Endothelial cell of umbilical vein (primary cell): ENCODE results near the gene APP. TPM values are rescaled to one million over a fixed set of nuclear protein-coding genes. Genes with fewer than 3 reads are reported as not detected.

Source experiments
- BruUV-seq: library from RNA; stranded (reverse); fragments of 400-500 nt; replicated peaks from 2 replicates; lab custom pipeline; 2021; lab: Mats Ljungman, UMichigan
- CTCF ChIA-PET: fragments of 300-600, 350-600 bp; sonication (Branson Sonifier 250); formaldehyde crosslinking; loops from one replicate; lab custom pipeline; 2021; ENCODE audit warnings: antibody characterized with exemption, inconsistent platforms; lab: Charles Lee
- POLR2A ChIA-PET: fragments of 300-600, 350-600 bp; sonication (Branson Sonifier 250); formaldehyde crosslinking; loops from one replicate; lab custom pipeline; 2021; ENCODE audit warnings: antibody characterized with exemption, inconsistent platforms; lab: Charles Lee
- DNase-seq: peaks from one replicate; pipeline ENCODE4 v3.0.0-alpha.2; 2011; ENCODE audit warnings: low read depth, low spot score
- FAIRE-seq: peaks from 2 replicates; lab custom pipeline; 2011; peaks lifted over from hg19 to GRCh38; lab: Jason Lieb, UNC
- H2AFZ ChIP-seq: 2 replicates; pipeline ENCODE4 v1.6.0; 2012; ENCODE audit warnings: low read depth, low read length, control low read depth, inconsistent platforms
- H3K27ac ChIP-seq: 2 replicates; pipeline ENCODE4 v1.5.1; 2011; ENCODE audit warnings: low read depth, mild to moderate bottlenecking, control low read depth, low read length, moderate library complexity; ENCODE audit not compliant: insufficient read depth
- H3K27me3 ChIP-seq, 2 experiments: 2 replicates each; pipeline versions ENCODE4 v1.6.0 to v1.6.1; 2011; ENCODE audit warnings: low read length in 2 of 2, mixed read lengths in 1 of 2; ENCODE audit not compliant: control insufficient read depth in 2 of 2, insufficient read depth in 2 of 2
- H3K36me3 ChIP-seq, 2 experiments: 2 replicates in 1 of 2; 3 replicates in 1 of 2; pipeline ENCODE4 v1.5.1; 2011; ENCODE audit warnings: low read length in 2 of 2, mild to moderate bottlenecking in 1 of 2, moderate library complexity in 1 of 2; ENCODE audit not compliant: control insufficient read depth in 2 of 2, insufficient read depth in 2 of 2; ENCODE audit errors: extremely low read depth in 1 of 2
- H3K4me1 ChIP-seq: 3 replicates; pipeline ENCODE4 v1.5.1; 2011; ENCODE audit warnings: mild to moderate bottlenecking, low read length; ENCODE audit not compliant: control insufficient read depth, insufficient read depth; ENCODE audit errors: extremely low read depth
- H3K4me2 ChIP-seq: 2 replicates; pipeline ENCODE4 v1.6.1; 2011; ENCODE audit warnings: low read length, control low read depth, mixed read lengths; ENCODE audit not compliant: insufficient read depth
- H3K4me3 ChIP-seq, 3 experiments: fragments of 200-600 bp in 1 of 3; sonication (generic), shearing (Covaris generic) in 1 of 3; replicated peaks in 1 of 3; 2 replicates each; pipeline ENCODE4 v1.5.1; 2011 to 2016; ENCODE audit warnings: control low read depth in 3 of 3, low read length in 3 of 3, mild to moderate bottlenecking in 2 of 3, inconsistent platforms in 1 of 3, low read depth in 1 of 3, moderate library complexity in 1 of 3; ENCODE audit not compliant: insufficient read depth in 1 of 3
- H3K79me2 ChIP-seq: 2 replicates; pipeline ENCODE4 v1.6.0; 2012; ENCODE audit warnings: low read length, inconsistent platforms; ENCODE audit not compliant: control insufficient read depth, insufficient read depth
- H3K9ac ChIP-seq: replicated peaks from 2 replicates; pipeline ENCODE3; 2011; ENCODE audit warnings: low read length, control low read depth; ENCODE audit not compliant: insufficient read depth; ENCODE audit errors: extremely low read depth
- H3K9me1 ChIP-seq: replicated peaks from 3 replicates; pipeline ENCODE4 v1.6.0; 2011; ENCODE audit warnings: mild to moderate bottlenecking, low read length; ENCODE audit not compliant: control insufficient read depth, insufficient read depth; ENCODE audit errors: extremely low read depth
- H3K9me3 ChIP-seq: replicated peaks from 2 replicates; pipeline ENCODE4 v1.5.1; 2012; ENCODE audit warnings: low read length, inconsistent platforms; ENCODE audit not compliant: control insufficient read depth, insufficient read depth
- H4K20me1 ChIP-seq: replicated peaks from 2 replicates; pipeline ENCODE3; 2011; ENCODE audit warnings: mild to moderate bottlenecking, low read length; ENCODE audit not compliant: control insufficient read depth, insufficient read depth; ENCODE audit errors: extremely low read depth
- CTCF ChIP-seq, 2 donors: IDR thresholded peaks; 1 replicate in 1 of 2; 2 replicates in 1 of 2; pipeline ENCODE4 v1.5.1; 2011; ENCODE audit warnings: low read length in 2 of 2, mild to moderate bottlenecking in 2 of 2, moderate library complexity in 2 of 2, control low read depth in 1 of 2, inconsistent platforms in 1 of 2, low read depth in 1 of 2; ENCODE audit not compliant: insufficient read depth in 1 of 2; ENCODE audit errors: extremely low read depth in 1 of 2
- EZH2 ChIP-seq: IDR thresholded peaks from 2 replicates; pipeline ENCODE4 v1.6.1; 2012; ENCODE audit warnings: borderline replicate concordance, low read depth, mild to moderate bottlenecking, moderate library complexity, low read length, inconsistent platforms; ENCODE audit not compliant: severe bottlenecking
- FOS ChIP-seq: IDR thresholded peaks from 2 replicates; pipeline ENCODE4 v1.6.1; 2011; ENCODE audit warnings: mild to moderate bottlenecking, low read length, moderate library complexity, borderline replicate concordance; ENCODE audit not compliant: insufficient read depth
- GATA2 ChIP-seq: IDR thresholded peaks from 2 replicates; pipeline ENCODE4 v1.7.0; 2011; ENCODE audit warnings: low read depth, mild to moderate bottlenecking, moderate library complexity, mixed read lengths, low read length; ENCODE audit not compliant: insufficient read length, insufficient read depth
- JUN ChIP-seq: IDR thresholded peaks from 2 replicates; pipeline ENCODE4 v1.6.1; 2011; ENCODE audit warnings: borderline replicate concordance, low read depth; ENCODE audit not compliant: insufficient read length, insufficient read depth
- MAX ChIP-seq: IDR thresholded peaks from 2 replicates; pipeline ENCODE4 v1.6.1; 2011; ENCODE audit not compliant: insufficient read depth, insufficient read length
- MYC ChIP-seq: IDR thresholded peaks from one replicate; pipeline ENCODE4 v1.6.1; 2011; ENCODE audit warnings: mild to moderate bottlenecking, low read depth, low read length
- POLR2A ChIP-seq: IDR thresholded peaks from 2 replicates; pipeline ENCODE4 v1.6.1; 2012; ENCODE audit warnings: low read depth, mild to moderate bottlenecking, control low read depth, low read length
- POLR2AphosphoS5 ChIP-seq: IDR thresholded peaks from 2 replicates; pipeline ENCODE4 v1.6.1; 2012; ENCODE audit warnings: low read depth, mild to moderate bottlenecking, control low read depth, low read length, moderate library complexity; ENCODE audit not compliant: insufficient read depth
- dilution Hi-C: fragments of 300-500 bp; cut with MboI; formaldehyde crosslinking; loops from one replicate; pipeline ENCODE4 v1.15.0; 2019; ENCODE audit warnings: low sequenced_read_pairs; ENCODE audit not compliant: extremely low pct_ligation_motif_present
- intact Hi-C: fragments of 100-400 bp; cut with micrococcal nuclease; formaldehyde crosslinking; loops from one replicate; pipeline ENCODE4 v1.10.0; 2022
- polyA plus RNA-seq, 4 experiments: library from polyadenylated mRNA; depleted of rRNA in 3 of 4; stranded (reverse) in 3 of 4; unstranded in 1 of 4; fragments of >200 nt; gene quantifications; 2 replicates each; pipeline versions ENCODE4 v1.2.1 to v1.2.3, GENCODE V29; 2011 to 2012; ENCODE audit warnings: missing spikeins in 1 of 4
- total RNA-seq: library from RNA; stranded (reverse); gene quantifications from 2 replicates; pipeline ENCODE4 v1.2.3, GENCODE V29; 2021

The APP gene
- total and polyA plus RNA-seq, 2 donors (not counting 3 experiments of a cell fraction or from before 2014, with no cell fraction given): 914 to 928 TPM

- POLR2A ChIA-PET: no interaction called here
- TF ChIP-seq GATA2 (no peak), EZH2 (no peak), CTCF (IDR thresholded peaks at IDR 0.05; ENCODE audit: extremely low read depth in 1 of 2, insufficient read depth in 1 of 2, low read depth in 1 of 2, low read length in 2 of 2) (no peak), MAX (no peak), MYC (no peak), POLR2A (no peak), POLR2AphosphoS5 (no peak), FOS (no peak), JUN (no peak)
- BruUV-seq: no TSS peak
- no peak overlapping the region for H2AFZ ChIP-seq
- DNase-seq (no peak), FAIRE-seq (no peak)
- intact Hi-C loops (loop anchor here (10.0 kb wide), 1 partner anchor 857 kb away; the partner anchor contains the start of gene ADAMTS1), dilution Hi-C loops (no loop called here)
- no peaks in the 10 kb centered on the region for H3K36me3 ChIP-seq
- H3K4me3 ChIP-seq: no peak overlapping the region
- CTCF ChIA-PET: interaction anchor here (1.3 kb wide), 1 partner anchor 19 kb away, joined by 3 read pairs; no protein-coding TSS in a partner anchor
- H3K9ac ChIP-seq: no peak overlapping the region
- H3K9me1 ChIP-seq: no peaks in the 10 kb centered on the region
- no peak overlapping the region for H3K27ac ChIP-seq
- no peaks in the 10 kb centered on the region for H3K9me3 ChIP-seq
- H3K4me2 ChIP-seq: no peak overlapping the region
- H4K20me1 ChIP-seq: no peaks in the 10 kb centered on the region
- peaks cover 9% of the 10 kb centered on the region for H3K79me2 ChIP-seq
- no peaks in the 10 kb centered on the region for H3K27me3 ChIP-seq
- peaks cover 44% of the 10 kb centered on the region for H3K4me1 ChIP-seq
Measured at GRCh38 chr21:25987531-25987930, 183.0 kb downstream of the APP start.
